ENCODE data around the gene SPTBN4.

SPTBN4 gene

DNA sequence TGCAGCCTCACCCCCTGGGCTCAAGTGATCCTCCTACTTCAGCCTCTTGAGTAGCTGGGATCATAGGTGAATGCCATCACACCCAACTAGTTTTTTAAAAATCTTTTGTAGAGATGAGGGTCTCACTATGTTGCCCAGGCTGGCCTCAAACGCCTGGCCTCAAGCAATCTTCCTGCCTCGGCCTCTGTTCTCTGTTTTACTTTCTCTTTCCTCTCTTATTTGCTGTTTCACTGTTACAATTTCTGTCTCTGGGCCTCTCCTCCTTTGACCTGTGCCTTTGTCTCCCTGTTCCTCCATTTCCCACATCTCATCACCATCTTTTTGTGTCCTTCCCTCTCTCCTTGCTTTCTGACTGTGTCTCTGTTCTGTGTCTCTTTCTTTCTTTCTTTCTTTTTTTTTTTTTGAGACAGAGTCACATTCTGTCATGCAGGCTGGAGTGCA is 119.2 kb downstream of the SPTBN4 start:
- TF ChIP-seq ZNF121 (tag by site-specific recombination; IDR thresholded peaks at IDR 0.05): peak; percentile 93
- TF ChIP-seq, protein P1, sequence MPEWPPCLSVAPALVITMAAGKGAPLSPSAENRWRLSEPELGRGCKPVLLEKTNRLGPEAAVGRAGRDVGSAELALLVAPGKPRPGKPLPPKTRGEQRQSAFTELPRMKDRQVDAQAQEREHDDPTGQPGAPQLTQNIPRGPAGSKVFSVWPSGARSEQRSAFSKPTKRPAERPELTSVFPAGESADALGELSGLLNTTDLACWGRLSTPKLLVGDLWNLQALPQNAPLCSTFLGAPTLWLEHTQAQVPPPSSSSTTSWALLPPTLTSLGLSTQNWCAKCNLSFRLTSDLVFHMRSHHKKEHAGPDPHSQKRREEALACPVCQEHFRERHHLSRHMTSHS (tag by site-specific recombination; IDR thresholded peaks at IDR 0.05): no peak
- 0 out of 2 replicates have a peak, but pooled peaks have one; percentile 3 for TF ChIP-seq ZNF248 (tag by site-specific recombination; IDR thresholded peaks at IDR 0.05)
- TF ChIP-seq, protein P2, sequence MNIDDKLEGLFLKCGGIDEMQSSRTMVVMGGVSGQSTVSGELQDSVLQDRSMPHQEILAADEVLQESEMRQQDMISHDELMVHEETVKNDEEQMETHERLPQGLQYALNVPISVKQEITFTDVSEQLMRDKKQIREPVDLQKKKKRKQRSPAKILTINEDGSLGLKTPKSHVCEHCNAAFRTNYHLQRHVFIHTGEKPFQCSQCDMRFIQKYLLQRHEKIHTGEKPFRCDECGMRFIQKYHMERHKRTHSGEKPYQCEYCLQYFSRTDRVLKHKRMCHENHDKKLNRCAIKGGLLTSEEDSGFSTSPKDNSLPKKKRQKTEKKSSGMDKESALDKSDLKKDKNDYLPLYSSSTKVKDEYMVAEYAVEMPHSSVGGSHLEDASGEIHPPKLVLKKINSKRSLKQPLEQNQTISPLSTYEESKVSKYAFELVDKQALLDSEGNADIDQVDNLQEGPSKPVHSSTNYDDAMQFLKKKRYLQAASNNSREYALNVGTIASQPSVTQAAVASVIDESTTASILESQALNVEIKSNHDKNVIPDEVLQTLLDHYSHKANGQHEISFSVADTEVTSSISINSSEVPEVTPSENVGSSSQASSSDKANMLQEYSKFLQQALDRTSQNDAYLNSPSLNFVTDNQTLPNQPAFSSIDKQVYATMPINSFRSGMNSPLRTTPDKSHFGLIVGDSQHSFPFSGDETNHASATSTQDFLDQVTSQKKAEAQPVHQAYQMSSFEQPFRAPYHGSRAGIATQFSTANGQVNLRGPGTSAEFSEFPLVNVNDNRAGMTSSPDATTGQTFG (tag by site-specific recombination; IDR thresholded peaks at IDR 0.05; ENCODE audit: borderline replicate concordance): no peak
- H3K36me3 ChIP-seq (ENCODE audit: control insufficient read depth in 2 of 2, insufficient read depth in 1 of 2, low read length in 2 of 2): peaks cover 54 to 65% of the 10 kb centered on the region in 2 experiments
- no peaks in the 10 kb centered on the region; the same call in 1 of the 2 replicates for H3K4me1 ChIP-seq (ENCODE audit: control insufficient read depth, insufficient read depth, low read length)
- no peaks in the 10 kb centered on the region for H3K9me3 ChIP-seq (ENCODE audit: control insufficient read depth, insufficient read depth, low read depth, low read length)
- ChIA-PET POLR2A (interaction anchor here (0.7 to 2.2 kb wide), 5 partner anchors 8 to 1671 kb away, joined by 3 to 7 read pairs (median 5); no protein-coding TSS in a partner anchor), CTCF (interaction anchor here (1.3 to 3.2 kb wide), 4 partner anchors 9 to 17 kb away, joined by 5 to 13 read pairs (median 10); no protein-coding TSS in a partner anchor)
- no peak overlapping the region for H3K4me3 ChIP-seq (ENCODE audit: low read depth, low read length)
- no peak overlapping the region; the same call in 1 of the 2 replicates for H3K27ac ChIP-seq (ENCODE audit: extremely low read depth, low read depth, low read length)

DNA sequence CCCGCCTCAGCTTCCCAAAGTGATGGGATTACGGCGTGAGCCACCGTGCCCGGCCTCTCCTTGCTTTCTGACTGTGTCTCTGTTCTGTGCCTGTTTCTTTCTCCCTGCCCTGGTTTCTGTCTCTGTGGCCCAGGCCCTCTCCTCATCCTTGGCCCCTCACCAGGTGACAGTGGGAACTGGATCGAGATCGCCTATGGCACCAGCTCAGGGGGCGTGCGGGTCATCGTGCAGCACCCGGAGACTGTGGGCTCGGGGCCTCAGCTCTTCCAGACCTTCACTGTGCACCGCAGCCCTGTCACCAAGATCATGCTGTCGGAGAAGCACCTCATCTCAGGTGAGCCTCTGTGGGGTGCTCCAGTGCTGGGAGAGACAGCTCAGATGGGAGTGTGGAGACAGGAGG is 119.8 kb downstream of the SPTBN4 start:
- Histone ChIP-seq H3K9me3 (ENCODE audit: control insufficient read depth, insufficient read depth, low read depth, low read length) (no peaks in the 10 kb centered on the region), H3K4me1 (ENCODE audit: control insufficient read depth, insufficient read depth, low read length) (no peaks in the 10 kb centered on the region; the same call in 1 of the 2 replicates), H3K4me3 (ENCODE audit: low read depth, low read length) (no peak overlapping the region), H3K36me3 (ENCODE audit: control insufficient read depth in 2 of 2, insufficient read depth in 1 of 2, low read length in 2 of 2) (peaks cover 53 to 65% of the 10 kb centered on the region in 2 experiments), H3K27ac (ENCODE audit: extremely low read depth, low read depth, low read length) (no peak overlapping the region)
- CTCF ChIA-PET: interaction anchor here (0.9 to 3.2 kb wide), 5 partner anchors 9 to 49 kb away, joined by 4 to 13 read pairs (median 5); no protein-coding TSS in a partner anchor
- POLR2A ChIA-PET: interaction anchor here (1.4 to 2.2 kb wide), 3 partner anchors 8 to 16 kb away, joined by 3 to 5 read pairs (median 5); no protein-coding TSS in a partner anchor
- no peak for TF ChIP-seq ZNF571 (tag by site-specific recombination; IDR thresholded peaks at IDR 0.05)

DNA sequence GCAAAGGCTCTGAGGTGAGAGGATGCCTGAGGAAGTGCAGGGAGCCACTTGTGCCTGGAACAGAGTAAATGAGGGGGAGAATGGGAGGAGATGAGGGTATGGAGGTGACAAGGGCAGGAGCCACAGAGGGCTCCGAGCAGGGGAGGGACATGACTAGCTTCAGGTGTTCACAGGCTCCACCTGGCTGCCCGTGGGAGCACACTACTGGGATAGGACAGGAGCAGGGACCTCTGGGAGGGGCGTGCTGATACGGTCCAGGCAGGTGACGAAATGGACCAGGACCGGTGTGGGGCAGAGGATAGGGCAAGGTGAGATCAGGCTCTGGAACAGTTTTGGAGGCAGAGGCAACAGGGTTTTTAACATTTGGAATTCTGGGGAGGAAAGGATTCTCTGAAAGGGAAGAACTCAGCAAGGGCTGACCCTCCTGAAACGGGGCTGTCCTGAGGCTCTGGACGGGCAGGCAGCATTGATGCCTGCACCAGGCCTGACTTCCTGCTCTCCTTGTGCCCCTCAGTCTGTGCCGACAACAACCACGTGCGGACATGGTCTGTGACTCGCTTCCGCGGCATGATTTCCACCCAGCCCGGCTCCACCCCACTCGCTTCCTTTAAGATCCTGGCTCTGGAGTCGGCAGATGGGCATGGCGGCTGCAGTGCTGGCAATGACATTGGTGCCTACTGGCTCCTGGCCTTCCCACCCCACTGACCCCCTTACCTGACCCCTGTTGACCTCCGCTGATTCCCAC is 121.5 kb downstream of the SPTBN4 start:
- peaks cover 40 to 49% of the 10 kb centered on the region in 2 experiments for H3K36me3 ChIP-seq (ENCODE audit: control insufficient read depth in 2 of 2, insufficient read depth in 1 of 2, low read length in 2 of 2)
- POLR2A ChIA-PET: interaction anchor here (0.6 to 2.2 kb wide), 2 partner anchors 17 to 290 kb away, joined by 4 to 5 read pairs; no protein-coding TSS in a partner anchor
- TF ChIP-seq, protein P3, sequence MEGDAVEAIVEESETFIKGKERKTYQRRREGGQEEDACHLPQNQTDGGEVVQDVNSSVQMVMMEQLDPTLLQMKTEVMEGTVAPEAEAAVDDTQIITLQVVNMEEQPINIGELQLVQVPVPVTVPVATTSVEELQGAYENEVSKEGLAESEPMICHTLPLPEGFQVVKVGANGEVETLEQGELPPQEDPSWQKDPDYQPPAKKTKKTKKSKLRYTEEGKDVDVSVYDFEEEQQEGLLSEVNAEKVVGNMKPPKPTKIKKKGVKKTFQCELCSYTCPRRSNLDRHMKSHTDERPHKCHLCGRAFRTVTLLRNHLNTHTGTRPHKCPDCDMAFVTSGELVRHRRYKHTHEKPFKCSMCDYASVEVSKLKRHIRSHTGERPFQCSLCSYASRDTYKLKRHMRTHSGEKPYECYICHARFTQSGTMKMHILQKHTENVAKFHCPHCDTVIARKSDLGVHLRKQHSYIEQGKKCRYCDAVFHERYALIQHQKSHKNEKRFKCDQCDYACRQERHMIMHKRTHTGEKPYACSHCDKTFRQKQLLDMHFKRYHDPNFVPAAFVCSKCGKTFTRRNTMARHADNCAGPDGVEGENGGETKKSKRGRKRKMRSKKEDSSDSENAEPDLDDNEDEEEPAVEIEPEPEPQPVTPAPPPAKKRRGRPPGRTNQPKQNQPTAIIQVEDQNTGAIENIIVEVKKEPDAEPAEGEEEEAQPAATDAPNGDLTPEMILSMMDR (tag by site-specific recombination; IDR thresholded peaks at IDR 0.05): 0 out of 2 replicates have a peak, but pooled peaks have one; percentile 23
- TF ChIP-seq ZNF133 (tag by site-specific recombination; IDR thresholded peaks at IDR 0.05) (no peak), ZNF354C (tag by site-specific recombination; IDR thresholded peaks at IDR 0.05; ENCODE audit: borderline replicate concordance, low read depth) (no peak)

More for the DNA sequence above, 121.5 kb downstream of the SPTBN4 start:
- CTCF ChIA-PET: interaction anchor here (0.5 to 3.2 kb wide), 10 partner anchors 10 to 318 kb away, joined by 3 to 12 read pairs (median 4); partner anchors contain the start of gene LTBP4
- Histone ChIP-seq H3K4me3 (ENCODE audit: low read depth, low read length) (no peak overlapping the region), H3K4me1 (ENCODE audit: control insufficient read depth, insufficient read depth, low read length) (no peaks in the 10 kb centered on the region; the same call in 1 of the 2 replicates), H3K9me3 (ENCODE audit: control insufficient read depth, insufficient read depth, low read depth, low read length) (no peaks in the 10 kb centered on the region), H3K27ac (ENCODE audit: extremely low read depth, low read depth, low read length) (no peak overlapping the region)

Data from HEK293 (cell line).